K562 (cell line): Measurements from ENCODE around the gene IGSF3. TPM values are rescaled to one million over a fixed set of nuclear protein-coding genes. Genes with fewer than 3 reads are reported as not detected.

Experiments used
- ATAC-seq: fragments of 200-7000 bp; cut with Tn5 transposase; 3 replicates; pipeline ENCODE4 v1.9.1; 2020; ENCODE audit warnings: moderate library complexity
- BruUV-seq: library from RNA; stranded (reverse); fragments of 400-500 nt; replicated peaks from 2 replicates; lab custom pipeline; 2021; lab: Mats Ljungman, UMichigan
- CTCF ChIA-PET: fragments of 300-600 bp; formaldehyde crosslinking; extraction: SDS; loops from one replicate; lab custom pipeline; 2021; ENCODE audit warnings: low intra/inter-chr PET ratio; lab: Yijun Ruan, JAX
- POLR2A ChIA-PET: fragments of 300-600, 350-650 bp; sonication (Branson Sonifier 250); formaldehyde crosslinking; extraction: SDS; loops from one replicate; lab custom pipeline; 2021; ENCODE audit warnings: antibody characterized with exemption, inconsistent platforms; lab: Yijun Ruan, JAX
- DNase-seq, 4 experiments: peaks; one replicate each; pipeline versions ENCODE4 v3.0.0 to v3.0.0-alpha.2; 2011 to 2018; ENCODE audit warnings: low spot score in 3 of 4, mixed read lengths in 3 of 4; ENCODE audit errors: extremely low read depth in 1 of 4
- FAIRE-seq: peaks from 2 replicates; lab custom pipeline; 2011; peaks lifted over from hg19 to GRCh38; lab: Jason Lieb, UNC
- H2AFZ ChIP-seq: 2 replicates; pipeline ENCODE4 v1.6.0; 2011; ENCODE audit warnings: low read depth, low read length, control low read depth, inconsistent platforms
- H3K27ac ChIP-seq: fragments of 200-600 bp; 3 replicates; pipeline ENCODE4 v1.8.0; 2011; ENCODE audit warnings: low read depth, mild to moderate bottlenecking, control low read depth, inconsistent platforms, low read length, moderate library complexity, mixed read lengths; ENCODE audit errors: extremely low read depth
- H3K27me3 ChIP-seq, 2 experiments: fragments of 300-600 bp in 1 of 2; 2 replicates in 1 of 2; 3 replicates in 1 of 2; pipeline versions ENCODE4 v1.6.0 to v1.8.0; 2011; ENCODE audit warnings: inconsistent platforms in 2 of 2, low read length in 2 of 2, mild to moderate bottlenecking in 1 of 2, mixed read lengths in 1 of 2, moderate library complexity in 1 of 2; ENCODE audit not compliant: control insufficient read depth in 2 of 2, insufficient read depth in 2 of 2
- H3K36me3 ChIP-seq: fragments of 300-600 bp; 3 replicates; pipeline ENCODE4 v1.8.0; 2011; ENCODE audit warnings: mild to moderate bottlenecking, low read length, inconsistent platforms; ENCODE audit not compliant: control insufficient read depth, insufficient read depth
- H3K4me1 ChIP-seq, 2 experiments: fragments of 200-600 bp in 1 of 2; replicated peaks in 1 of 2; 2 replicates in 1 of 2; 3 replicates in 1 of 2; pipeline versions ENCODE4 v1.5.1 to v1.8.0; 2011; ENCODE audit warnings: inconsistent platforms in 2 of 2, low read length in 2 of 2, mild to moderate bottlenecking in 1 of 2, mixed read lengths in 1 of 2, moderate library complexity in 1 of 2; ENCODE audit not compliant: control insufficient read depth in 2 of 2, insufficient read depth in 2 of 2
- H3K4me2 ChIP-seq: 2 replicates; pipeline ENCODE4 v1.6.1; 2011; ENCODE audit warnings: low read length, control low read depth, inconsistent platforms, mixed read lengths; ENCODE audit not compliant: insufficient read depth
- H3K4me3 ChIP-seq: fragments of 200-600 bp; sonication (generic), shearing (Covaris generic); 2 replicates; pipeline ENCODE4 v1.5.1; 2016; ENCODE audit warnings: control low read depth, inconsistent platforms
- H3K79me2 ChIP-seq: fragments of 200-600 bp; 3 replicates; pipeline ENCODE4 v1.8.0; 2011; ENCODE audit warnings: low read length, inconsistent platforms; ENCODE audit not compliant: control insufficient read depth, insufficient read depth
- H3K9ac ChIP-seq, 2 experiments: 2 replicates each; pipeline versions ENCODE4 v1.6.0 to v1.6.1; 2011; ENCODE audit warnings: low read depth in 2 of 2, low read length in 2 of 2, control low read depth in 1 of 2, inconsistent platforms in 1 of 2, mild to moderate bottlenecking in 1 of 2, mixed read lengths in 1 of 2; ENCODE audit not compliant: insufficient read depth in 1 of 2
- H3K9me1 ChIP-seq: one replicate; pipeline ENCODE4 v1.6.0; 2011; ENCODE audit warnings: inconsistent platforms, mild to moderate bottlenecking, low read length, moderate library complexity; ENCODE audit not compliant: control insufficient read depth, insufficient read depth
- H3K9me3 ChIP-seq: replicated peaks from 2 replicates; pipeline ENCODE4 v1.5.1; 2011; ENCODE audit warnings: low read depth, low read length, inconsistent platforms; ENCODE audit not compliant: control insufficient read depth, insufficient read depth
- H4K20me1 ChIP-seq: replicated peaks from 2 replicates; pipeline ENCODE4 v1.6.1; 2011; ENCODE audit warnings: low read length, inconsistent platforms, mixed read lengths; ENCODE audit not compliant: control insufficient read depth, insufficient read depth
- RNF2 ChIP-seq: sonication (generic); IDR thresholded peaks from 2 replicates; pipeline ENCODE4 v1.6.1; 2016
- ZNF253 ChIP-seq: fragments of 250-450 bp; sonication (Bioruptor Pico); conservative IDR thresholded peaks from 2 replicates; pipeline ENCODE4 v1.6.1; 2021; ENCODE audit warnings: mild to moderate bottlenecking
- ZNF384 ChIP-seq: IDR thresholded peaks from 2 replicates; pipeline ENCODE4 v1.6.1; 2012; ENCODE audit warnings: low read depth, low read length, improper control_type of control experiment
- ZNF592 ChIP-seq: fragments of 450-650 bp; IDR thresholded peaks from 2 replicates; pipeline ENCODE4 v1.6.1; 2017; ENCODE audit warnings: antibody characterized with exemption, mild to moderate bottlenecking
- WGBS: fragments of 100-300 bp; shearing (Covaris generic); methylation state at CpG from one replicate; pipeline ENCODE4 v1.1.6; 2016; ENCODE audit warnings: low coverage, mixed read lengths; ENCODE audit not compliant: insufficient coverage; ENCODE audit errors: missing lambda C conversion rate; 5-methylcytosine and 5-hydroxymethylcytosine counted together
- in situ Hi-C: fragments of 300-500 bp; cut with MboI; formaldehyde crosslinking; loops from 4 replicates; pipeline ENCODE4 v1.15.0; 2018; ENCODE audit warnings: inconsistent platforms, mixed read lengths
- intact Hi-C: fragments of 100-400 bp; cut with micrococcal nuclease; formaldehyde crosslinking; loops from 2 replicates; pipeline ENCODE4 v1.14.2; 2022
- polyA plus RNA-seq, 8 experiments: library from polyadenylated mRNA; depleted of rRNA in 4 of 8; stranded (reverse) in 5 of 8; unstranded in 3 of 8; fragments of >200 nt; fragmentation: Nextera tagmentation in 2 of 8; fragmentation: Illumina TruSeq in 1 of 8; extraction: Ambion mirVana in 2 of 8; extraction: Trizol in 1 of 8; gene quantifications; 2 replicates each; pipeline versions ENCODE4 v1.2.1 to v1.2.3, GENCODE V29; 2011 to 2014; ENCODE audit warnings: inconsistent platforms in 1 of 8, missing spikeins in 1 of 8
- total RNA-seq, 7 experiments: library from RNA; depleted of rRNA in 6 of 7; stranded (reverse); fragments of >200 nt in 6 of 7; fragmentation: Illumina TruSeq in 2 of 7; extraction: Trizol in 2 of 7; gene quantifications; 2 replicates each; pipeline versions ENCODE4 v1.2.1 to v1.2.3, GENCODE V29; 2011 to 2021; ENCODE audit warnings: low replicate concordance in 1 of 7

The IGSF3 gene
- total and polyA plus RNA-seq, 9 of the 15 experiments (the other 6 are each of a cell fraction or from before 2014, with no cell fraction given), result 1.1 to 15.0 (median 8.3) TPM

GRCh38 chr1:116558140-116558549, 109.4 kb downstream of the IGSF3 start:
- no peak overlapping the region for H3K4me2 ChIP-seq
- TF ChIP-seq RNF2 (no peak), ZNF592 (no peak), ZNF384 (no peak), ZNF253 (no peak)
- TF ChIP-seq, all 486 proteins: peak for 0
- WGBS, result 50% methylated on average over 4 of the region's 4 CpGs
- in situ Hi-C loops, result no loop called here
- CTCF ChIA-PET, result no interaction called here
- Histone ChIP-seq H3K9me3 (peaks cover 2% of the 10 kb centered on the region), H3K36me3 (peaks cover 3% of the 10 kb centered on the region; the same call in 2 of the 3 replicates), H3K4me3 (no peak overlapping the region), H2AFZ (no peak overlapping the region), H4K20me1 (peaks cover 16% of the 10 kb centered on the region), H3K27me3 (no peaks in the 10 kb centered on the region), H3K27ac (no peak overlapping the region), H3K4me1 (peaks cover 16 to 26% of the 10 kb centered on the region in 2 experiments; a peak in 4 of 5 replicates), H3K9ac (no peak overlapping the region), H3K79me2 (peaks cover 95% of the 10 kb centered on the region), H3K9me1 (no peaks in the 10 kb centered on the region)
- intact Hi-C loops, result no loop called here
- POLR2A ChIA-PET, result interaction anchor here (0.7 to 1.0 kb wide), 2 partner anchors 14 to 20 kb away, joined by 3 to 4 read pairs; no protein-coding TSS in a partner anchor
- no peak for FAIRE-seq
- no peak for DNase-seq
- BruUV-seq, result no TSS peak
- no peak; the same call in 2 of the 3 replicates for ATAC-seq
